GM23248 (cell line): ENCODE data around the gene PRIMPOL. TPM values are rescaled to one million over a fixed set of nuclear protein-coding genes. Genes with fewer than 3 reads are reported as not detected.
"Not testable (repeated sequence)": the region's sequence is repeated elsewhere in the genome, so short reads cannot be mapped to it uniquely, and the experiment has no call there.

Source experiments
- DNase-seq: peaks from one replicate; pipeline ENCODE4 v3.0.0-alpha.2; 2015
- H2AFZ ChIP-seq: fragments of 200-600 bp; sonication (generic); 2 replicates; pipeline ENCODE4 v1.6.1; 2016; ENCODE audit warnings: antibody characterized with exemption
- H3F3A ChIP-seq: fragments of 200-600 bp; sonication (generic); 2 replicates; pipeline ENCODE4 v1.6.1; 2016; ENCODE audit warnings: mild to moderate bottlenecking, antibody characterized with exemption, mixed run types; ENCODE audit not compliant: insufficient read depth
- H3K27ac ChIP-seq: fragments of 200-600 bp; sonication (generic); 2 replicates; pipeline ENCODE4 v1.5.1; 2016; ENCODE audit warnings: mild to moderate bottlenecking
- H3K27me3 ChIP-seq: fragments of 200-600 bp; sonication (generic); replicated peaks from 2 replicates; pipeline ENCODE4 v1.6.1; 2016; ENCODE audit warnings: mild to moderate bottlenecking; ENCODE audit not compliant: insufficient read depth
- H3K36me3 ChIP-seq: fragments of 200-600 bp; sonication (generic); 2 replicates; pipeline ENCODE4 v1.6.1; 2016; ENCODE audit warnings: low read depth, mild to moderate bottlenecking
- H3K4me1 ChIP-seq: fragments of 200-600 bp; sonication (generic); 2 replicates; pipeline ENCODE4 v1.6.1; 2016; ENCODE audit warnings: mild to moderate bottlenecking; ENCODE audit not compliant: insufficient read depth
- H3K4me2 ChIP-seq: fragments of 200-600 bp; sonication (generic); one replicate; pipeline ENCODE4 v1.6.1; 2016; ENCODE audit warnings: mild to moderate bottlenecking; ENCODE audit not compliant: unreplicated experiment
- H3K4me3 ChIP-seq: fragments of 200-600 bp; sonication (generic); 2 replicates; pipeline ENCODE4 v1.5.1; 2016; ENCODE audit warnings: mild to moderate bottlenecking
- H3K79me2 ChIP-seq: fragments of 200-600 bp; sonication (generic); 2 replicates; pipeline ENCODE4 v1.6.1; 2016; ENCODE audit warnings: mild to moderate bottlenecking; ENCODE audit not compliant: insufficient read depth
- H3K9ac ChIP-seq: fragments of 200-600 bp; sonication (generic); 2 replicates; pipeline ENCODE4 v1.6.1; 2016; ENCODE audit warnings: mild to moderate bottlenecking
- H3K9me2 ChIP-seq: fragments of 200-600 bp; sonication (generic); 2 replicates; pipeline ENCODE4 v1.6.1; 2016; ENCODE audit warnings: mixed run types, mild to moderate bottlenecking, moderate library complexity; ENCODE audit not compliant: insufficient read depth
- H3K9me3 ChIP-seq: fragments of 200-600 bp; sonication (generic); one replicate; pipeline ENCODE4 v1.6.1; 2017; ENCODE audit warnings: low read depth
- H4K20me1 ChIP-seq: fragments of 200-600 bp; sonication (generic); 2 replicates; pipeline ENCODE4 v1.6.0; 2016; ENCODE audit not compliant: insufficient read depth
- EZH2 ChIP-seq: fragments of 200-600 bp; sonication (generic); IDR thresholded peaks from 2 replicates; pipeline ENCODE4 v1.6.1; 2018; ENCODE audit warnings: antibody characterized with exemption, mild to moderate bottlenecking; ENCODE audit not compliant: insufficient read depth, poor library complexity, severe bottlenecking
- EZH2phosphoT487 ChIP-seq: fragments of 200-600 bp; sonication (generic); IDR thresholded peaks from 2 replicates; pipeline ENCODE4 v1.6.1; 2018; ENCODE audit warnings: antibody characterized with exemption, moderate library complexity, mild to moderate bottlenecking, low read depth; ENCODE audit not compliant: insufficient read depth
- WGBS, 2 experiments: methylation state at CpG; one replicate each; pipeline ENCODE4 v1.1.6; 2015 to 2017; ENCODE audit warnings: low lambda C conversion rate in 2 of 2, low coverage in 1 of 2; ENCODE audit errors: missing lambda C conversion rate in 2 of 2; 5-methylcytosine and 5-hydroxymethylcytosine counted together
- in situ Hi-C: fragments of 300-500 bp; cut with MboI; formaldehyde crosslinking; loops from 2 replicates; pipeline ENCODE4 v1.15.0; 2020
- polyA plus RNA-seq: library from polyadenylated mRNA; unstranded; fragments of >200 nt; fragmentation: Nextera tagmentation; extraction: Ambion mirVana; gene quantifications from 2 replicates; pipeline ENCODE4 v1.2.1, GENCODE V29; 2016
- total RNA-seq: library from RNA; depleted of rRNA; stranded (reverse); fragments of >200 nt; shearing (Covaris generic); gene quantifications from 2 replicates; pipeline ENCODE4 v1.2.3, GENCODE V29; 2014

The PRIMPOL gene
- total and polyA plus RNA-seq, 2 experiments from 2014 or later, result 15.0 to 16.0 TPM

- Histone ChIP-seq H3K36me3 (no peaks in the 10 kb centered on the region), H3K27me3 (no peaks in the 10 kb centered on the region), H3K79me2 (peaks cover 9% of the 10 kb centered on the region; the same call in 1 of the 2 replicates), H2AFZ (peak within 1 kb of the TSS; percentile 93), H3K4me2 (peak within 1 kb of the TSS; percentile 98), H3K4me1 (0 out of 2 replicates have a peak, but pooled peaks cover 5% of the 10 kb centered on the region), H3K4me3 (peak within 1 kb of the TSS; percentile 90), H3K9ac (peak within 1 kb of the TSS; percentile 84), H3K9me3 (no peaks in the 10 kb centered on the region), H3F3A (no peaks in the 10 kb centered on the region), H4K20me1 (no peaks in the 10 kb centered on the region), H3K27ac (peak within 1 kb of the TSS; percentile 41), H3K9me2 (no peaks in the 10 kb centered on the region)
- in situ Hi-C loops, result no loop called here
- DNase-seq, result peak; percentile 99
- no peak for TF ChIP-seq EZH2
- 0 to 1% methylated on average over 47 to 48 of the region's 69 CpGs for WGBS, 2 experiments
Measured at GRCh38 chr4:184733654-184734524, 84.4 kb downstream of the PRIMPOL start, which contains the start of gene CENPU. Gene CENPU, minus strand, starts transcription at chr4:184734096. Its CDS starts 34 bp downstream, at chr4:184734062.

- Histone ChIP-seq H3K27me3 (no peaks in the 10 kb centered on the region), H3K4me2 (peak overlapping the region; percentile 74), H3K27ac (no peak overlapping the region), H3K4me3 (peak overlapping the region; percentile 90), H4K20me1 (no peaks in the 10 kb centered on the region), H2AFZ (peak overlapping the region; percentile 93), H3K79me2 (peaks cover 9% of the 10 kb centered on the region; the same call in 1 of the 2 replicates), H3K9me2 (no peaks in the 10 kb centered on the region), H3F3A (no peaks in the 10 kb centered on the region), H3K9me3 (no peaks in the 10 kb centered on the region), H3K4me1 (0 out of 2 replicates have a peak, but pooled peaks cover 5% of the 10 kb centered on the region), H3K36me3 (no peaks in the 10 kb centered on the region), H3K9ac (peak overlapping the region; percentile 67)
- 59 to 68% methylated on average over 6 of the region's 6 CpGs for WGBS, 2 experiments
- in situ Hi-C loops, result no loop called here
- no peak for DNase-seq
- TF ChIP-seq EZH2phosphoT487, result no peak
- TF ChIP-seq EZH2, result no peak
Measured at GRCh38 chr4:184734758-184735157, 85.2 kb downstream of the PRIMPOL start.

GRCh38 chr4:184739575-184739974 lies 90.0 kb downstream of the PRIMPOL start:
- DNase-seq, H4K20me1 ChIP-seq, H3K27me3 ChIP-seq, in situ Hi-C loops, H3K36me3 ChIP-seq, H3F3A ChIP-seq, H3K9ac ChIP-seq, H3K4me3 ChIP-seq, H3K27ac ChIP-seq, H3K9me3 ChIP-seq, H2AFZ ChIP-seq, H3K9me2 ChIP-seq, H3K4me2 ChIP-seq, H3K79me2 ChIP-seq, H3K4me1 ChIP-seq: not testable (repeated sequence)
- 60 to 69% methylated on average over 1 of the region's 1 CpG for WGBS, 2 experiments

GRCh38 chr4:184740980-184741391 lies 91.4 kb downstream of the PRIMPOL start:
- DNase-seq, result no peak
- Histone ChIP-seq H3K4me3 (no peak overlapping the region), H3K4me2 (no peak overlapping the region), H3K9me2 (no peaks in the 10 kb centered on the region), H3K9me3 (no peaks in the 10 kb centered on the region), H3F3A (peaks cover 5% of the 10 kb centered on the region), H3K79me2 (no peaks in the 10 kb centered on the region), H3K27me3 (no peaks in the 10 kb centered on the region), H3K27ac (no peak overlapping the region), H3K4me1 (peaks cover 2% of the 10 kb centered on the region), H3K9ac (no peak overlapping the region), H4K20me1 (no peaks in the 10 kb centered on the region), H3K36me3 (no peaks in the 10 kb centered on the region), H2AFZ (no peak overlapping the region)
- TF ChIP-seq EZH2phosphoT487 (no peak), EZH2 (no peak)
- WGBS, 2 experiments, result 80 to 90% methylated on average over 17 to 20 of the region's 20 CpGs
- in situ Hi-C loops, result loop anchor here (10.0 kb wide), 1 partner anchor 264 kb away; no protein-coding TSS in a partner anchor

- H3K9me2 ChIP-seq, H3K9ac ChIP-seq, H3K4me3 ChIP-seq, H4K20me1 ChIP-seq, H3K4me1 ChIP-seq, H2AFZ ChIP-seq, H3K9me3 ChIP-seq, H3K4me2 ChIP-seq, H3K27ac ChIP-seq, H3K36me3 ChIP-seq, H3K79me2 ChIP-seq, H3K27me3 ChIP-seq, DNase-seq: not testable (repeated sequence)
- in situ Hi-C loops, result loop anchor here (10.0 kb wide), 1 partner anchor 263 kb away; no protein-coding TSS in a partner anchor
- peaks cover 11% of the 10 kb centered on the region for H3F3A ChIP-seq
- 77 to 81% methylated on average over 1 of the region's 1 CpG for WGBS, 2 experiments
Measured at GRCh38 chr4:184741651-184742050, 92.1 kb downstream of the PRIMPOL start.
